ENCODE results near the gene LDHAL6B. TPM values are rescaled to one million over a fixed set of nuclear protein-coding genes. Genes with fewer than 3 reads are reported as not detected.

The LDHAL6B gene
- total RNA-seq, 1 donor from 2014 or later = not detected

DNA sequence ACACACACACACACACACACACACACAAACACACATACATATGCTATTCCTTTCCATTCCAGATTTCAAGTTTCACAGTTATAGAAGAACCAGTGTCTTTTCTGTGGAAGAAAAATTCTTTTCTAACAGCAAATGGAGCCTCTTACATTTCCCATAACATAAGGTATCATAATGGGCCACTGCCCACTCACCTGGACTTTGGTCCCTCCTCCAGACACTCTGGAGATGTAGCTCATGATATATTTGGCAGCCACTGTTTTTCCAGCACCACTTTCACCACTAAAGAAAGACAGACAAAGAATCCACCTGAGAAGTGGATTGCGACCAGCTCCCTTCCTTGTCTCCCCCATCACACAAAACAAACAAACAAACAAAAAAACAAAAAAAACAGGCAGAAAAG is 29.8 kb downstream of the LDHAL6B start:
- Mint-ChIP-seq H3K36me3 (ENCODE audit: low read depth) (peaks cover 10% of the 10 kb centered on the region), H3K27ac (ENCODE audit: unreplicated experiment) (peak overlapping the region; percentile 80), H3K4me3 (ENCODE audit: unreplicated experiment) (no peak overlapping the region), H3K9me3 (ENCODE audit: low read depth) (no peaks in the 10 kb centered on the region), H3K4me1 (ENCODE audit: low read depth) (peaks cover 29% of the 10 kb centered on the region), H3K27me3 (ENCODE audit: low read depth) (no peaks in the 10 kb centered on the region)
- DNase-seq (ENCODE audit: low spot score) = no peak
- TF ChIP-seq, protein P1, sequence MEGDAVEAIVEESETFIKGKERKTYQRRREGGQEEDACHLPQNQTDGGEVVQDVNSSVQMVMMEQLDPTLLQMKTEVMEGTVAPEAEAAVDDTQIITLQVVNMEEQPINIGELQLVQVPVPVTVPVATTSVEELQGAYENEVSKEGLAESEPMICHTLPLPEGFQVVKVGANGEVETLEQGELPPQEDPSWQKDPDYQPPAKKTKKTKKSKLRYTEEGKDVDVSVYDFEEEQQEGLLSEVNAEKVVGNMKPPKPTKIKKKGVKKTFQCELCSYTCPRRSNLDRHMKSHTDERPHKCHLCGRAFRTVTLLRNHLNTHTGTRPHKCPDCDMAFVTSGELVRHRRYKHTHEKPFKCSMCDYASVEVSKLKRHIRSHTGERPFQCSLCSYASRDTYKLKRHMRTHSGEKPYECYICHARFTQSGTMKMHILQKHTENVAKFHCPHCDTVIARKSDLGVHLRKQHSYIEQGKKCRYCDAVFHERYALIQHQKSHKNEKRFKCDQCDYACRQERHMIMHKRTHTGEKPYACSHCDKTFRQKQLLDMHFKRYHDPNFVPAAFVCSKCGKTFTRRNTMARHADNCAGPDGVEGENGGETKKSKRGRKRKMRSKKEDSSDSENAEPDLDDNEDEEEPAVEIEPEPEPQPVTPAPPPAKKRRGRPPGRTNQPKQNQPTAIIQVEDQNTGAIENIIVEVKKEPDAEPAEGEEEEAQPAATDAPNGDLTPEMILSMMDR (IDR thresholded peaks at IDR 0.05) = no peak

DNA sequence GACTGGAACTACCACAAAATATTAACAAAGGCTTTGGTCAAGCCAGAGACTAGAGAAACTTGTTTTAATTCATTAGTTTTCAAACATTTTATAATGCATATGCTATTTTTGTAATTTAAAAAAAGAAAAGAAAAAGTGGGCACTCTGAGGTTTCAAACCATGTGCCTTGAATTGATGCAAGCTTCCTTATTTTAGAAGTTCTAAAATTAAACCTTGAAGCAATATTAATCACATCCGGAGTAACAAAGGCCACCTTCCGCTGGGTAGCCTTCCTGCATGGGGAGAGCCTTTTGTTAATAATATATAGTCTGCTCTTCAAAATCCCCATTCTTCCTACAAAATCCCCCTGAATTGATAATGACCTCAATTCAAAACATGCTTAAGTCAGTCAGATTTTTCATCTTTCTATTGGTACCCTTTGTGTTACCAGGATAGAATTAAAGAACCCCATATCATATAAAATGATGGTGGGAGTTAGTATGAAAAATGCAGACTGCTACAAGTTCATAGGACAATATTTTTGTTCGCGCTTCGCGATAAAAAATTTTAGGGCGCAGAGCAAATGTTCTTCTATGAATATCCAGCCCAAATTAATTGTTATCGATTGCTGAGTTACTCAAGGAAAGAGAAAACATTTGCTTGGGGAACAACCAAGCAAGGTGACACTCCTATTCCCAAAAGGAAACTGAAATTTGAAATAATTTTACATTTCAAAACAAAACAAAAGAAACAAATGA is 30.6 kb downstream of the LDHAL6B start:
- H3K9me3 Mint-ChIP-seq (ENCODE audit: low read depth) = no peaks in the 10 kb centered on the region
- no peaks in the 10 kb centered on the region for H3K27me3 Mint-ChIP-seq (ENCODE audit: low read depth)
- H3K27ac Mint-ChIP-seq (ENCODE audit: unreplicated experiment) = no peak overlapping the region
- TF ChIP-seq, protein P1 (IDR thresholded peaks at IDR 0.05) = no peak
- H3K36me3 Mint-ChIP-seq (ENCODE audit: low read depth) = peaks cover 10% of the 10 kb centered on the region
- H3K4me3 Mint-ChIP-seq (ENCODE audit: unreplicated experiment) = no peak overlapping the region
- DNase-seq (ENCODE audit: low spot score) = no peak
- H3K4me1 Mint-ChIP-seq (ENCODE audit: low read depth) = peaks cover 24% of the 10 kb centered on the region

DNA sequence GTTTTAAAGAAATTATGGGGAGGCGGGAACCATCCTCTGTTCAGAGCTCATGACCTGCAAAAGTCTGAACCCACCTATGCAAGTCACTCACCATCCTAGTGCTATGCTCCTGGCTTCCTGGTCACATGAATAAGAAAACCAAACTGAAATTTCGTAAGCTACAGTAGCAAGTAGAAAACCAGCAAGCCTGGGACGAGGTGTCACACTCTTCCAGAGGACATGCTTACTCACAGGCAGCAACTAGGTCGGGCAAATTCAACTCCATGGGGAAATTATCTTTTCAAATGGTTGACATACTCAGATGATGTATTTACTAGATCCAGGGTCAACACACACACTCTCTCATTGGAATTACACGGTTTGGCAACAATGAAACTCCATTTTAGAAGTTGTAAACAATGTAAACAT is 31.3 kb downstream of the LDHAL6B start:
- no peaks in the 10 kb centered on the region for H3K27me3 Mint-ChIP-seq (ENCODE audit: low read depth)
- H3K4me1 Mint-ChIP-seq (ENCODE audit: low read depth) = peaks cover 18% of the 10 kb centered on the region
- H3K4me3 Mint-ChIP-seq (ENCODE audit: unreplicated experiment) = no peak overlapping the region
- TF ChIP-seq, protein P1 (IDR thresholded peaks at IDR 0.05) = no peak
- peaks cover 13% of the 10 kb centered on the region for H3K36me3 Mint-ChIP-seq (ENCODE audit: low read depth)
- DNase-seq (ENCODE audit: low spot score) = no peak
- no peak overlapping the region for H3K27ac Mint-ChIP-seq (ENCODE audit: unreplicated experiment)
- H3K9me3 Mint-ChIP-seq (ENCODE audit: low read depth) = no peaks in the 10 kb centered on the region

DNA sequence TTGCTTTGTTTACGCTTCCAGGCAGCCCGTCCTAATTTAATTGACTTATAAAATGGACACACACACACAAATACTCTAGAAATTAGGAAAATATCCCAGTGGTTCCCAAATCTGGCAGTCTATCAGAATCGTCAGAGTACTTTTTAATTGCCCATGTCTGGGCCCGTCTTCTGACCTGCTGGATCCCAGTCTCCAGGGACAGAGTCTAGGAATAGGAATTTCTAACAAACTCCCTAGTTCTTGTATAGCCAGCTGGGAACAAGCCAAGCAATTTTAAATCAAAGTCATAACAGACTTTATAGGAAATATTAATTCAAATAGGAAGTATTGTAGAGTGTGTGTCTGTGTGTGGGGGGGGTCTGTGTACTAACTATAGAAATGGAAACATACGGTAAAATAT is 33.4 kb downstream of the LDHAL6B start:
- TF ChIP-seq, protein P1 (IDR thresholded peaks at IDR 0.05) = no peak
- no peak for DNase-seq (ENCODE audit: low spot score)
- no peaks in the 10 kb centered on the region for H3K27me3 Mint-ChIP-seq (ENCODE audit: low read depth)
- peaks cover 16% of the 10 kb centered on the region for H3K36me3 Mint-ChIP-seq (ENCODE audit: low read depth)
- H3K4me3 Mint-ChIP-seq (ENCODE audit: unreplicated experiment) = no peak overlapping the region
- H3K4me1 Mint-ChIP-seq (ENCODE audit: low read depth) = peaks cover 15% of the 10 kb centered on the region
- H3K27ac Mint-ChIP-seq (ENCODE audit: unreplicated experiment) = no peak overlapping the region
- H3K9me3 Mint-ChIP-seq (ENCODE audit: low read depth) = no peaks in the 10 kb centered on the region

DNA sequence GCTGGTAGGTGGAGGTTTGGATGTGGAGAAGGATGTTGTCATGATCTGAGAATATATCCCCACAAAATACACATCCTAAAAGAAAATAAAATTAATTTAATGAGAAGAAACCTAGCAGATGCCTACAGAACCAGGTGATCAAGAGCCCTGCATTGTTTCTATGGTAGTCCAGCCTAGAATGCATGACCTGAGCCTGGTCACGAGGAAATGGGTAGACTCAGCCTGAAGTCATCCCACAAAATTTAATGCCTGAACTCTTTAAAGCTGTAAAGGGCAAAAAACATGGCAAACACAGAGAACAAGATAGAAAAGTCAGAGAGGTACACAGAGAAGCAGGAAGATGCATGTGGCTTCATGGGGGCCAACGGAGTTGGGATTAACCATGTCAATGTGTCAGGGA is 36.0 kb downstream of the LDHAL6B start:
- TF ChIP-seq, protein P1 (IDR thresholded peaks at IDR 0.05) = no peak
- H3K9me3 Mint-ChIP-seq (ENCODE audit: low read depth) = no peaks in the 10 kb centered on the region
- H3K27me3 Mint-ChIP-seq (ENCODE audit: low read depth) = no peaks in the 10 kb centered on the region
- no peak overlapping the region for H3K4me3 Mint-ChIP-seq (ENCODE audit: unreplicated experiment)
- no peak overlapping the region for H3K27ac Mint-ChIP-seq (ENCODE audit: unreplicated experiment)
- H3K36me3 Mint-ChIP-seq (ENCODE audit: low read depth) = peaks cover 12% of the 10 kb centered on the region
- no peak for DNase-seq (ENCODE audit: low spot score)
- peaks cover 9% of the 10 kb centered on the region for H3K4me1 Mint-ChIP-seq (ENCODE audit: low read depth)
